HEK293T (cell line): ENCODE results near the gene WDR11.

Experiments
- CTCF ChIA-PET: fragments of 350-600 bp; formaldehyde crosslinking; extraction: SDS; loops from one replicate; lab custom pipeline; 2021; ENCODE audit warnings: antibody characterized with exemption, inconsistent platforms; lab: Yijun Ruan, JAX
- POLR2A ChIA-PET: fragments of 350-600 bp; formaldehyde crosslinking; extraction: SDS; loops from one replicate; lab custom pipeline; 2020; ENCODE audit warnings: antibody characterized with exemption, inconsistent platforms; lab: Yijun Ruan, JAX
- DNase-seq: peaks from one replicate; pipeline ENCODE4 v3.0.0; 2012; ENCODE audit warnings: mixed read lengths; ENCODE audit errors: extremely low spot score
- ARNT ChIP-seq: fragments of 450-650 bp; IDR thresholded peaks from 2 replicates; pipeline ENCODE4 v1.6.1; 2017; ENCODE audit warnings: mild to moderate bottlenecking
- BHLHE40 ChIP-seq: fragments of 450-650 bp; IDR thresholded peaks from 2 replicates; pipeline ENCODE4 v1.6.1; 2016; ENCODE audit warnings: mild to moderate bottlenecking, moderate library complexity, borderline replicate concordance
- CTBP1 ChIP-seq: fragments of 450-650 bp; IDR thresholded peaks from 2 replicates; pipeline ENCODE4 v1.6.1; 2016; ENCODE audit warnings: borderline replicate concordance
- ELF4 ChIP-seq: fragments of 450-650 bp; IDR thresholded peaks from 2 replicates; pipeline ENCODE4 v1.6.1; 2017; ENCODE audit warnings: antibody characterized with exemption
- FOXA1 ChIP-seq: fragments of 450-650 bp; IDR thresholded peaks from 2 replicates; pipeline ENCODE4 v1.6.1; 2016; ENCODE audit warnings: mild to moderate bottlenecking
- FOXK2 ChIP-seq: fragments of 450-650 bp; IDR thresholded peaks from 2 replicates; pipeline ENCODE4 v1.6.1; 2016; ENCODE audit warnings: mild to moderate bottlenecking
- FOXM1 ChIP-seq: fragments of 450-650 bp; IDR thresholded peaks from 2 replicates; pipeline ENCODE4 v1.6.1; 2017; ENCODE audit warnings: mild to moderate bottlenecking, borderline replicate concordance
- HDGF ChIP-seq: fragments of 450-650 bp; IDR thresholded peaks from 2 replicates; pipeline ENCODE4 v1.6.1; 2017; ENCODE audit warnings: antibody characterized with exemption, borderline replicate concordance
- L3MBTL2 ChIP-seq: fragments of 450-650 bp; conservative IDR thresholded peaks from 2 replicates; pipeline ENCODE4 v1.6.1; 2016; ENCODE audit warnings: mild to moderate bottlenecking
- LEF1 ChIP-seq: fragments of 450-650 bp; IDR thresholded peaks from 2 replicates; pipeline ENCODE4 v1.6.1; 2017; ENCODE audit warnings: mild to moderate bottlenecking, borderline replicate concordance
- NFRKB ChIP-seq: fragments of 450-650 bp; IDR thresholded peaks from 2 replicates; pipeline ENCODE4 v1.6.1; 2016; ENCODE audit warnings: mild to moderate bottlenecking, moderate library complexity
- SP1 ChIP-seq: fragments of 450-650 bp; IDR thresholded peaks from 2 replicates; pipeline ENCODE4 v1.6.1; 2017
- SUZ12 ChIP-seq: fragments of 450-650 bp; IDR thresholded peaks from 2 replicates; pipeline ENCODE4 v1.6.1; 2016; ENCODE audit warnings: mild to moderate bottlenecking
- TARDBP ChIP-seq: fragments of 450-650 bp; IDR thresholded peaks from 2 replicates; pipeline ENCODE4 v1.6.1; 2016
- ZNF384 ChIP-seq: fragments of 450-650 bp; IDR thresholded peaks from 2 replicates; pipeline ENCODE4 v1.6.1; 2016
- TF ChIP-seq, protein P1 (sequence below): fragments of 450-650 bp; IDR thresholded peaks from 2 replicates; pipeline ENCODE4 v1.6.1; 2016

The WDR11 gene

DNA sequence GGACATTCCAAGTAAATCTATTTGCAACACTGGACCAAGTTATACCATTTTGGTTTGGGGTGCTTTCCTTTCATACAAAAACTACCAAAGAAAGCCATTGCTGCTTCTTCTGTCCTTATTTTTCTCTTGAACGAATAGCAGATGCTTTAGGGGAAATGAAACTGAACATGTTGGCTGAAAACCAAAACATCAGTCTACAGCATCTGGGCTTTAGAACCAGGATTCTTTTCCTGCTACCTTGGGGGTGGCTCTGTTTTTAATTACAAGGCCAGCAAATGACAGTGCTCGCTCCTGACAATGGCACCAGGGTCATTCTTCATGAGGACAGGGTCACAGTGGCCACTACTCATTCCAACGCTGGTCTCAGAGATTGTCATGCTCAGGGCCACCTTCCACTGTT, 80.3 kb downstream of the WDR11 start:
- CTCF ChIA-PET: no interaction called here
- DNase-seq: no peak
- TF ChIP-seq, protein P1, sequence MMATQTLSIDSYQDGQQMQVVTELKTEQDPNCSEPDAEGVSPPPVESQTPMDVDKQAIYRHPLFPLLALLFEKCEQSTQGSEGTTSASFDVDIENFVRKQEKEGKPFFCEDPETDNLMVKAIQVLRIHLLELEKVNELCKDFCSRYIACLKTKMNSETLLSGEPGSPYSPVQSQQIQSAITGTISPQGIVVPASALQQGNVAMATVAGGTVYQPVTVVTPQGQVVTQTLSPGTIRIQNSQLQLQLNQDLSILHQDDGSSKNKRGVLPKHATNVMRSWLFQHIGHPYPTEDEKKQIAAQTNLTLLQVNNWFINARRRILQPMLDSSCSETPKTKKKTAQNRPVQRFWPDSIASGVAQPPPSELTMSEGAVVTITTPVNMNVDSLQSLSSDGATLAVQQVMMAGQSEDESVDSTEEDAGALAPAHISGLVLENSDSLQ: no peak
- TF ChIP-seq NFRKB: no peak
- no peak for TF ChIP-seq ARNT
- no peak for TF ChIP-seq ZNF384
- no peak for TF ChIP-seq CTBP1
- TF ChIP-seq HDGF: no peak
- no peak for TF ChIP-seq FOXK2
- no peak for TF ChIP-seq FOXA1
- no peak for TF ChIP-seq SP1
- TF ChIP-seq BHLHE40: no peak
- TF ChIP-seq FOXM1: no peak
- POLR2A ChIA-PET: no interaction called here

DNA sequence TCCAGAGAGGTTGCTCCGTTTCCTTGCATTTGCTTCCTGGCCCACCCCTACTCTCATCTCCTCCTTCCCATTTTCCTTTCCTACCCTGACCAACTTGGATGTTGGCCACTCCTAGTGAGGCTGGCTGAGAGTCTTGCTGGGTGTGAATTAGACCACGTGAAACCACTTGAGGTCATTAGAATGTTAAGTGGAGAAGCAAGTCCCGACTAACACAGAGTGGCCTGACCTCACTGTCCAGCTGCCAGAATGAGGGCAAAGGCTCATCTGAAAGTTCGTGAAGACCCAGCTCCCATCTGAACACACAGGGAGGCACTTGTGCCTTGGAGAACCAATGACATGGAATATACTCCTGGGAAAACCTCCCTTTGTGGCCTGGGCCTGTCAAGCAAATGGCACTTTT, 80.8 kb downstream of the WDR11 start:
- TF ChIP-seq SUZ12 (no peak), HDGF (no peak), FOXA1 (no peak), SP1 (no peak), TARDBP (no peak), L3MBTL2 (no peak), CTBP1 (no peak), ARNT (no peak), LEF1 (no peak), FOXK2 (no peak), FOXM1 (no peak), ELF4 (no peak), NFRKB (no peak), BHLHE40 (no peak), ZNF384 (no peak)
- TF ChIP-seq, protein P1: no peak
- ChIA-PET POLR2A (no interaction called here), CTCF (no interaction called here)
- DNase-seq: no peak

DNA sequence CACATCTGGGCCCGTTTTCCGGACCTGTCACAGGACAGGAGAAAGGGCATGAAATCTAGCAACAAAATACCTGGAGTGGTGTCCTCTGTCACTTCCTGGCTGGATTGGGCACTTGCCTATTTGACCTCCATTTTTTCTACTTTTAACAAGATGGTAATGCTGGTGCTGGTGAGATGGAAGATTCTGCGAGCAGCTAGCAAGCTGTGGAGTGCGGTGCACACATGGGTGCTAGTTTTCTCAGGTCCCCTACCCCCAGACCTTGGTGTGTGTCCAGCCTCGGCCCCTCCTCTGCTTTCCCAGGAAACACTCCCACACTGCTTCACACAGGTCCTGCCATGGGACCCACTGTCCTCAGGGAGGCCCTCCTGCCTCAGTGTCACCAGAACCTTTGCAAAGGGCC, 87.7 kb downstream of the WDR11 start:
- ChIA-PET POLR2A (no interaction called here), CTCF (interaction anchor here (0.6 kb wide), 1 partner anchor 333 kb away, joined by 5 read pairs; no protein-coding TSS in a partner anchor)
- DNase-seq: no peak
- TF ChIP-seq SUZ12: no peak
- TF ChIP-seq, protein P1: no peak
- TF ChIP-seq NFRKB: no peak
- no peak for TF ChIP-seq TARDBP
- TF ChIP-seq FOXM1: no peak
- TF ChIP-seq LEF1: no peak
- no peak for TF ChIP-seq FOXA1
- no peak for TF ChIP-seq HDGF
- no peak for TF ChIP-seq ARNT
- no peak for TF ChIP-seq FOXK2
- TF ChIP-seq ZNF384: no peak
- no peak for TF ChIP-seq ELF4
- no peak for TF ChIP-seq BHLHE40
- no peak for TF ChIP-seq SP1
- no peak for TF ChIP-seq L3MBTL2

DNA sequence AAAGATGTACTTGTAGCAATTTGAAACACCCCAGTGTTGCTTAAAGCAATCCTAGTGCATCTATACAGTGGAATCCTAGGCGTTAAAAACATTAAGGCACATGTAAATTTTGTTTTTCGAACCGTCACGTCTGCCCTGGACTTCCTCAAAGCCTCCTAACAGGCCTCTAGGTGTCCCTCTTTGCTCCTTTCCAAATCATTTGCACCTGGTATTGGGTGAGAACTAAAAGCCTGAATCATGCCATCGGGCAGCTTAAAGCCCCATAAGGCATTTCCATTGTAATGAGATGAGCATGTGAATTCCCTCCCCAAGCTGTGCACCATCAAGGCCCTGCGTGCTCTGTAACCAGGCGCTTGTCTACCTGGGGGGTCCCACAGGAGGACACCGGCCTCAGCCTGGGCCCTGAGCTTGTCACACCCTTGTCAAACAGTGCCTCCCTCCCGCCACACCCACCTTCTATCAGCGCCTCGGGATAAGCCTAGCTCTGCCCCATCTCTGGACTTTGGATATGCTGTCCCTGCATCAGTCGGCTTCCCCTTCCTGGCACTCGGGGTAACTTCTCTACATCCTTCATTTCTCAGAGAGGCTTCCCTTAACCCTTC, 89.2 kb downstream of the WDR11 start:
- DNase-seq: no peak
- TF ChIP-seq ELF4 (no peak), ZNF384 (no peak), ARNT (no peak), SP1 (no peak), HDGF (no peak), SUZ12 (no peak), BHLHE40 (no peak), FOXK2 (no peak)
- TF ChIP-seq, protein P1: no peak
- ChIA-PET POLR2A (no interaction called here), CTCF (interaction anchor here (0.7 kb wide), 1 partner anchor 1496 kb away, joined by 3 read pairs; no protein-coding TSS in a partner anchor)

DNA sequence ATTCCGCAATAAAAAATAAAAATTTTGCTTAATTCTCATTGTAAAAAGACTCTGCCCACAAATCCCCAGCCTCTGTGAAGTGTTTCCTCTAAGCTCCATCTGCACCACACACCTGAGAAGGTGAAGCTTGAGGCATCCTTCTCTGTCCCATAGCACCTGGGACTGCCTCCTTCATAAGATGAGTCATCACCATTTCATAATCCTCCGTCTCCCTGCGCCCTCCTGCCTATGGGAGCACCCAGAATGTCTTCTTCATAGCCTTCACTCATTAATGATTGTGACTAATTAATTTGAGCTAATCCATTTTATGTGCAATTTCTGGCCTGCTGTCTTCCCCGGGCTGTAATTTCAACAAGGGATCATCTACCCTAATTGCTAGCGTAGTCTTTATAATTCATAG, 90.3 kb downstream of the WDR11 start:
- CTCF ChIA-PET: no interaction called here
- POLR2A ChIA-PET: no interaction called here
- DNase-seq: no peak
- no peak for TF ChIP-seq ELF4
- no peak for TF ChIP-seq ZNF384
- no peak for TF ChIP-seq ARNT
- TF ChIP-seq FOXA1: no peak
- no peak for TF ChIP-seq FOXM1
- no peak for TF ChIP-seq SP1
- TF ChIP-seq L3MBTL2: no peak
